ENCODE data around the gene LHX8.

DNA sequence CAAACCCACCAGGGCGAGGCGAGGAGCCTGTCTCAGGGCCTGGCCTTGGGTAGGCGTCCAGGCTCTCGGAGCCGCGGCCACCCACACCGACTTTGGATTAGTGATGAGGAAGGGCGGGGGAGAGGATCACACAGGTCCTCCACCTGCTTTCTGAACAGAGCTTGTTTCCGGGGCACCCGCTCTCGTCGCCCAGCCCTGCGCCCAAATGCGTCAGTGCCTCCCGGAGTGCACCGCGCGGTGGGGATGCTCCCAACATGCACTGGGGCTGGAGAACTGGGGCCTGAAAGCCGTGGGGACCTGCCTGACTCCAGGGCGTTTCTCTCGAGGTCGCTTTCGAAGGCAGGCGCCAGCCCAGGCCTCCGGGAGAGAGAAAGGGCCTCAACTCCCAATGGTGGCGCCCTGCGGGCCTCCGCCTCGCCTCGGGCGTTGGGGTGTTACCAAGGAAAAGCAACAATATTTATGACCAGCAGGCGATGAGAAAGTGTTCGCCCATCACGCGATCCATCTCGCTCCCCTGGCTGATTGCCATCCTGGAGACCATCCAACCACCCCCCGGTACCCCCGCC, 8.9 kb upstream of the LHX8 start:
- TF ChIP-seq NFRKB (IDR thresholded peaks at IDR 0.05) (no peak), FOXK2 (IDR thresholded peaks at IDR 0.05) (no peak), CTBP1 (IDR thresholded peaks at IDR 0.05; ENCODE audit: borderline replicate concordance) (no peak), ELF4 (IDR thresholded peaks at IDR 0.05) (no peak), SP1 (IDR thresholded peaks at IDR 0.05) (no peak), FOXM1 (IDR thresholded peaks at IDR 0.05; ENCODE audit: borderline replicate concordance) (no peak)
